HUES48 (cell line): ENCODE results near the gene FASTKD1.

ENCODE experiments used
- H3K27ac ChIP-seq: one replicate; pipeline ENCODE4 v1.7.0; 2013; ENCODE audit warnings: low read depth, low read length, inconsistent platforms
- H3K27me3 ChIP-seq: 2 replicates; pipeline ENCODE4 v1.6.1; 2013; ENCODE audit warnings: mild to moderate bottlenecking, low read length; ENCODE audit not compliant: control insufficient read depth, insufficient read depth
- H3K36me3 ChIP-seq: 2 replicates; pipeline ENCODE4 v1.6.1; 2013; ENCODE audit warnings: low read length; ENCODE audit not compliant: control insufficient read depth, insufficient read depth
- H3K4me1 ChIP-seq: 2 replicates; pipeline ENCODE4 v1.6.1; 2013; ENCODE audit warnings: mild to moderate bottlenecking, low read length; ENCODE audit not compliant: control insufficient read depth, insufficient read depth
- H3K4me3 ChIP-seq: 2 replicates; pipeline ENCODE4 v1.5.1; 2013; ENCODE audit warnings: mild to moderate bottlenecking, low read depth, low read length
- H3K9ac ChIP-seq: 2 replicates; pipeline ENCODE4 v1.6.1; 2013; ENCODE audit warnings: mild to moderate bottlenecking, low read depth, low read length, moderate library complexity
- H3K9me3 ChIP-seq: 2 replicates; pipeline ENCODE4 v1.6.1; 2013; ENCODE audit warnings: low read length; ENCODE audit not compliant: control insufficient read depth, insufficient read depth

FASTKD1 gene

GRCh38 chr2:169509298-169509885 lies 64.3 kb downstream of the FASTKD1 start, which contains the start of gene KLHL41:
Gene KLHL41, plus strand, starts transcription at chr2:169509702. Its CDS starts 77 bp downstream, at chr2:169509779.
- Histone ChIP-seq H3K27me3 (no peaks in the 10 kb centered on the region), H3K27ac (no peak within 1 kb of the TSS), H3K9ac (no peak within 1 kb of the TSS), H3K9me3 (no peaks in the 10 kb centered on the region), H3K4me3 (no peak within 1 kb of the TSS), H3K36me3 (no peaks in the 10 kb centered on the region), H3K4me1 (0 out of 2 replicates have a peak, but pooled peaks cover 4% of the 10 kb centered on the region)

- Histone ChIP-seq H3K4me3 (no peak overlapping the region), H3K9ac (no peak overlapping the region), H3K36me3 (no peaks in the 10 kb centered on the region), H3K27me3 (no peaks in the 10 kb centered on the region), H3K27ac (peak overlapping the region; percentile 18), H3K9me3 (no peaks in the 10 kb centered on the region), H3K4me1 (0 out of 2 replicates have a peak, but pooled peaks cover 4% of the 10 kb centered on the region)
These were observed 66.0 kb downstream of the FASTKD1 start for GRCh38 chr2:169507698-169508097.

- Histone ChIP-seq H3K36me3 (no peaks in the 10 kb centered on the region), H3K9ac (no peak overlapping the region)
These were observed 69.0 kb downstream of the FASTKD1 start for GRCh38 chr2:169504651-169505050.

DNA sequence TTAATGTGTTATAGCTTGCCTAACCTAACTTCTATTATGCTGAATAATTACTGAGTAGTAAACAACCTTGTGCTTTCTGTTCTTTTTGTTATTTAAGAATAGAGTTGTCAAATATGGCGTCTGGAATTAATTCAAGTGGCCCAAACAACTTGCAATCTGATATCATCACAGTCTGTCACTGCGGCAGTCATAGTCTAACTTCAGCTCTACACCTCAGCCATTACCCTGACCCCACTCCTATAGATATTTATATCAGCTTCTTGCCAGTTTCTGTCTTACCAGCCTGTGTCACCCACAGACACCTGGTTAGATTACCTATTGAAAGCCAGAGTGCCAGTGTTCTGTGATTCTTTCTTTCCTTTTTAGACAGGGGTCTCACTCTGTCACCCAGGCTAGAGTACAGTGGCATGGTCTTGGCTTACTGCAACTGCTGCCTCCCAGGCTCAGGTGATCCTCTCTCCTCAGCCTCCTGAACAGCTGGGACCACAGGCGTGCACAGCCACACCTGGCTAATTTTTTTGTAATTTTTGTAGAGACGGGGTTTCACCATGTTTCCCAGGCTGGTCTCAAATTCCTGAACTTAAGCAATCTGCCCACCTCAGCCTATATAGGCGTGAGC lies 78.2 kb downstream of the FASTKD1 start:
- Histone ChIP-seq H3K4me1 (no peaks in the 10 kb centered on the region), H3K27ac (no peak overlapping the region), H3K27me3 (no peaks in the 10 kb centered on the region)

More at GRCh38 chr2:169504651-169505050, 69.0 kb downstream of the FASTKD1 start:
- Histone ChIP-seq H3K27me3 (no peaks in the 10 kb centered on the region), H3K9me3 (no peaks in the 10 kb centered on the region), H3K4me3 (no peak overlapping the region), H3K27ac (no peak overlapping the region), H3K4me1 (0 out of 2 replicates have a peak, but pooled peaks cover 2% of the 10 kb centered on the region)

GRCh38 chr2:169493360-169493759 lies 80.3 kb downstream of the FASTKD1 start:
- H3K4me3 ChIP-seq: no peak overlapping the region
- no peaks in the 10 kb centered on the region for H3K27me3 ChIP-seq
- H3K9ac ChIP-seq: no peak overlapping the region
- H3K4me1 ChIP-seq: no peaks in the 10 kb centered on the region
- no peaks in the 10 kb centered on the region for H3K9me3 ChIP-seq
- H3K36me3 ChIP-seq: no peaks in the 10 kb centered on the region
- no peak overlapping the region for H3K27ac ChIP-seq

More for the DNA sequence above, 78.2 kb downstream of the FASTKD1 start:
- no peaks in the 10 kb centered on the region for H3K36me3 ChIP-seq
- H3K9ac ChIP-seq: no peak overlapping the region
- no peak overlapping the region for H3K4me3 ChIP-seq
- H3K9me3 ChIP-seq: no peaks in the 10 kb centered on the region

- Histone ChIP-seq H3K4me3 (no peak overlapping the region), H3K4me1 (no peaks in the 10 kb centered on the region), H3K27me3 (no peaks in the 10 kb centered on the region), H3K27ac (no peak overlapping the region), H3K36me3 (no peaks in the 10 kb centered on the region), H3K9me3 (no peaks in the 10 kb centered on the region), H3K9ac (no peak overlapping the region)
These were observed 82.3 kb downstream of the FASTKD1 start for GRCh38 chr2:169491378-169491777.

GRCh38 chr2:169490834-169491233 lies 82.8 kb downstream of the FASTKD1 start:
- no peaks in the 10 kb centered on the region for H3K4me1 ChIP-seq
- no peaks in the 10 kb centered on the region for H3K27me3 ChIP-seq
- H3K4me3 ChIP-seq: no peak overlapping the region
- H3K9ac ChIP-seq: no peak overlapping the region
- no peaks in the 10 kb centered on the region for H3K9me3 ChIP-seq
- no peak overlapping the region for H3K27ac ChIP-seq
- H3K36me3 ChIP-seq: no peaks in the 10 kb centered on the region

DNA sequence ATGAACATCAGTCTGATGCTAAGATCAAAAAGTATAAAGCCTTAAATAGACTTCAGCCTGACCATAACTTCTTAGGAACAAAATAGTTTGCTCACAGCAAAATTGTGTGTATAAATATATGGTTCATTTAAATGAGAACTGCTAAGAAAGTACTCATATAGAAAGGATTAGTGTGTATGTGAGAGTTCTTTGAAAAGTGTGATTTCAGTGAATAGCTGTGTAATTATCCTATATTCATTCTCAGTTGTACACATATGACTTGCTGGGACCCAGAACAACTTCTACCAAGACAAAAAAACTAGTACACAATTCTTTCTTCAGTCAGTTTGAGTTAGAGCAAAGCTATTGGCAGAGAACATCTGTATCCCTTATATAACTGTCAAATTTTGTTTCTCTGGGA lies 87.2 kb downstream of the FASTKD1 start:
- Histone ChIP-seq H3K9ac (no peak overlapping the region), H3K27me3 (peaks cover 12% of the 10 kb centered on the region), H3K27ac (no peak overlapping the region), H3K4me1 (no peaks in the 10 kb centered on the region), H3K9me3 (no peaks in the 10 kb centered on the region), H3K4me3 (no peak overlapping the region), H3K36me3 (no peaks in the 10 kb centered on the region)

DNA sequence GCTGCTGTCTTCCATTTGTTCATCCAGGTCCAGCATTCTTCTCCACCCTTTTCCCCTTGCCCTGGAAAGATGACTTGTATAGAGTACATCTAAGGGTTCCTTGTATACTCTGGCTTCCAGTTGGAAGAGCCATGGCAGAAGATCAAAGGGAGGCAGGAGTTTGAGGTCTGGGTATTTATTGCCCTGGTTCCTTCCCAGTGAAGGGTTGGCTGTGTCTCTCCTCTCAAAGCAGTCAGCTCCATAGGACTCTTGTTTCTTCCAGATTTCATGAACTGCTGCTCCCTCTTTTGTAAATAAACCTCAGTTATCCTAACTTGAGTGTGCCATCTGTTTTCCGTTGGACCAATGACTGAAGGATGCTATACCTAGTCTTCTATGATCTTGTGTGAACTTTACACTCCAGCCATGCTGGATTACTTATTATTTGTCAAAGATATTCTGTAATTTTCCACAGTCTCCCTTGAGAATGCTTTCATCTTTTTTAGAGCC lies 88.0 kb downstream of the FASTKD1 start:
- no peak overlapping the region for H3K27ac ChIP-seq
- no peaks in the 10 kb centered on the region for H3K36me3 ChIP-seq
- no peak overlapping the region for H3K9ac ChIP-seq

DNA sequence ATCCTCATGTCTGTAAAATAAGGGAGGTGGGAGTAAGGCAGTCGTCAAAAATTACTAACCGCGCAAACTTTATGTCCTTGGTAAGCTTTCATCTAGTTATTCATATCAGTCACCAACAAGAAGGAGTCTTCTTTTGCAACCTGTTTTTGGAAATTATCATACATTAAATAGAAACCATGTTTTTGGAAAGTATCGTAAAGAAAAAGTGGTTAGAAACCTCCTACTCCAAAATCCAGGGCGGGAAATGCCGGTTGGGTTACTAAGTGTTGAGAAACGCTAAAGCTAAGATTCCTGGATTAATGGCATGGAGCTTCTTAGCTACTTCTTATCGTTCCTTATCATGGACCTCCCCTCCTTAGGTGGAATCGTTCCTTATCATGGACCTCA lies 93.6 kb downstream of the FASTKD1 start:
- Histone ChIP-seq H3K27ac (no peak overlapping the region), H3K36me3 (no peaks in the 10 kb centered on the region), H3K27me3 (peaks cover 47% of the 10 kb centered on the region), H3K9me3 (no peaks in the 10 kb centered on the region), H3K9ac (no peak overlapping the region), H3K4me1 (no peaks in the 10 kb centered on the region), H3K4me3 (peak overlapping the region; percentile 80)

More for the DNA sequence above, 88.0 kb downstream of the FASTKD1 start:
- Histone ChIP-seq H3K9me3 (no peaks in the 10 kb centered on the region), H3K27me3 (peaks cover 20% of the 10 kb centered on the region), H3K4me3 (no peak overlapping the region), H3K4me1 (no peaks in the 10 kb centered on the region)
